CD4-positive, alpha-beta memory T cell (primary cell): ENCODE results near the gene CNBP. TPM values are rescaled to one million over a fixed set of nuclear protein-coding genes. Genes with fewer than 3 reads are reported as not detected.

Source experiments
- CTCF ChIA-PET: fragments of 350-600 bp; sonication (Branson Sonifier 250); formaldehyde crosslinking; loops from one replicate; lab custom pipeline; 2021; ENCODE audit warnings: inconsistent platforms; ENCODE audit not compliant: partially characterized antibody; lab: Charles Lee
- POLR2A ChIA-PET: fragments of 350-600 bp; sonication (Branson Sonifier 250); formaldehyde crosslinking; loops from one replicate; lab custom pipeline; 2021; ENCODE audit not compliant: partially characterized antibody; lab: Charles Lee
- DNase-seq, 5 donors: peaks; one replicate each; pipeline versions ENCODE4 v3.0.0 to v3.0.0-alpha.2; 2020 to 2022; ENCODE audit warnings: mixed read lengths in 1 of 5
- H3K27ac ChIP-seq: one replicate; pipeline ENCODE4 v1.7.0; 2013; ENCODE audit warnings: low read depth, low read length
- H3K27me3 ChIP-seq: 2 replicates; pipeline ENCODE4 v1.7.0; 2013; ENCODE audit warnings: mild to moderate bottlenecking, low read length, moderate library complexity; ENCODE audit not compliant: insufficient read depth
- H3K36me3 ChIP-seq: 2 replicates; pipeline ENCODE4 v1.7.0; 2013; ENCODE audit warnings: mild to moderate bottlenecking, low read length, moderate library complexity; ENCODE audit not compliant: insufficient read depth
- H3K4me1 ChIP-seq: 2 replicates; pipeline ENCODE4 v1.7.0; 2013; ENCODE audit warnings: mild to moderate bottlenecking, low read length, moderate library complexity; ENCODE audit not compliant: insufficient read depth
- H3K4me3 ChIP-seq, 2 donors: one replicate each; pipeline ENCODE4 v1.7.0; 2013; ENCODE audit warnings: low read length in 2 of 2, mild to moderate bottlenecking in 1 of 2
- H3K9me3 ChIP-seq, 2 donors: one replicate each; pipeline ENCODE4 v1.7.0; 2013; ENCODE audit warnings: low read length in 2 of 2, control low read depth in 1 of 2; ENCODE audit not compliant: control insufficient read depth in 1 of 2
- H3K27ac Mint-ChIP-seq, 7 donors: one replicate each; pipeline ENCODE4 v1.8.0; 2020 to 2021; ENCODE audit warnings: mixed read lengths in 7 of 7, mild to moderate bottlenecking in 6 of 7, inconsistent platforms in 3 of 7, moderate library complexity in 3 of 7
- H3K27me3 Mint-ChIP-seq, 2 donors: one replicate each; pipeline ENCODE4 v1.8.0; 2020 to 2021; ENCODE audit warnings: mixed read lengths in 2 of 2
- H3K36me3 Mint-ChIP-seq, 2 donors: one replicate each; pipeline ENCODE4 v1.8.0; 2020 to 2021; ENCODE audit warnings: mixed read lengths in 2 of 2, inconsistent platforms in 1 of 2, mild to moderate bottlenecking in 1 of 2
- H3K4me1 Mint-ChIP-seq, 4 donors: one replicate each; pipeline ENCODE4 v1.8.0; 2020 to 2021; ENCODE audit warnings: mixed read lengths in 4 of 4, mild to moderate bottlenecking in 1 of 4
- H3K4me3 Mint-ChIP-seq, 8 donors: one replicate each; pipeline ENCODE4 v1.8.0; 2020 to 2021; ENCODE audit warnings: mixed read lengths in 8 of 8, mild to moderate bottlenecking in 7 of 8, moderate library complexity in 6 of 8, inconsistent platforms in 3 of 8
- H3K9me3 Mint-ChIP-seq, 8 donors: one replicate each; pipeline ENCODE4 v1.8.0; 2020 to 2021; ENCODE audit warnings: mixed read lengths in 8 of 8, mild to moderate bottlenecking in 5 of 8, inconsistent platforms in 3 of 8, moderate library complexity in 1 of 8
- intact Hi-C: fragments of 100-400 bp; cut with micrococcal nuclease; formaldehyde crosslinking; loops from one replicate; pipeline ENCODE4 v1.15.1; 2023
- polyA plus RNA-seq, 2 donors: library from polyadenylated mRNA; unstranded; fragments of 300-500 nt; fragmentation: Illumina TruSeq; gene quantifications; one replicate each; pipeline ENCODE4 v1.2.3, GENCODE V29; 2021
- total RNA-seq, 2 experiments: library from RNA; stranded (reverse); gene quantifications; one replicate each; pipeline ENCODE4 v1.2.3, GENCODE V29; 2021

The CNBP gene
- total and polyA plus RNA-seq, 4 experiments from 2014 or later, result 369 to 1,608 (median 669) TPM

DNA sequence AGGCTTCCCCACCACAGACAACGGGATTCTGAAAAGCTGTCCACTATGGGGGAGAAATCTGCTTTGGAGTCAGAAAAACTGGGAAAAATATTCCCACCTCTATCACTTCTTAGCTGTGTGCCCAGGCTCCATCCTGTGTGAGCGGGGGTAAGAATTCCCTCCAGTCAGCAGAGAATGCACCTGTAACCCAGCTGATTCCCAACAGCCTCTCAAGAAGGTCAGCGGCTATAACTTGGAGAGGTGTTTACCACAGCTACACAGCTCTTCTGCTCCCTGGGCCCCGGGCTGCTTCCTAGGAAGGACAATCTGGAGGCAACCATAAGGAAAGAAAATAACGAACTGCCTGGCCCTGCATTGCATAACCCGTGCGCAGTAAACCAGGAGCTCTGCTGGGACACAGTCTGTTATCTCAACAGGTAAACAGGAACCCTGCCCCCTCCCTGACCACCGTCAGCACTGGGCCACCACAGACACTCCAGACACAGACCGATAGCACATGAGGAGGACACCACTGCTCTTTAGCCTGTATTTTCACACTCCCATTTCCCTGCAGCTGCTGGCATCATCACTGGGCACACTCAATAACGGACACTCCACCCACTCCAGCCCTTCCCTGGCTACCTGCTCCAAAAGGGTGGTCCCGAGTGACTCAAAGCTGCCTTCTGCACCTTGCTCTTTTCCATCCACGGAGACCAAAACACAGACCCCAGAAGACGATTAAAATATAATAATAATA, 64.2 kb downstream of the CNBP start:
- H3K4me1 ChIP-seq, result peaks cover 62% of the 10 kb centered on the region
- ChIA-PET POLR2A (interaction anchor here (0.6 to 8.7 kb wide), 26 partner anchors 8 to 486 kb away, joined by 3 to 133 read pairs (median 6); partner anchors contain the start of genes ACAD9, CNBP, COPG1 and HMCES), CTCF (interaction anchor here (1.0 to 11.7 kb wide), 18 partner anchors 13 to 197 kb away, joined by 3 to 132 read pairs (median 6); a partner anchor contains a TSS)
- H3K9me3 ChIP-seq, result no peaks in the 10 kb centered on the region
- no peaks in the 10 kb centered on the region for H3K27me3 Mint-ChIP-seq
- peak in 4 of 5 donors; percentile 9 to 50 (median 10) for DNase-seq
- intact Hi-C loops, result loop anchor here (1.0 to 5.0 kb wide), 6 partner anchors 42 to 321 kb away; partner anchors contain the start of genes ACAD9, COPG1, IFT122 and ISY1
- peak overlapping the region; percentile 73 to 79 for H3K4me3 ChIP-seq
- no peaks in the 10 kb centered on the region for H3K27me3 ChIP-seq
- peaks cover 0 to 2% (median 0%) of the 10 kb centered on the region in 8 donors for H3K9me3 Mint-ChIP-seq
- peaks cover 27 to 47% of the 10 kb centered on the region in 2 donors for H3K36me3 Mint-ChIP-seq
- H3K36me3 ChIP-seq, result peaks cover 9% of the 10 kb centered on the region
- H3K27ac Mint-ChIP-seq, result peak overlapping the region; percentile 94 to 99 (median 98)
- H3K27ac ChIP-seq, result peak overlapping the region; percentile 62
- peak overlapping the region; percentile 92 to 99 (median 94) for H3K4me3 Mint-ChIP-seq
- H3K4me1 Mint-ChIP-seq, result peaks cover 36 to 76% (median 56%) of the 10 kb centered on the region in 4 donors

DNA sequence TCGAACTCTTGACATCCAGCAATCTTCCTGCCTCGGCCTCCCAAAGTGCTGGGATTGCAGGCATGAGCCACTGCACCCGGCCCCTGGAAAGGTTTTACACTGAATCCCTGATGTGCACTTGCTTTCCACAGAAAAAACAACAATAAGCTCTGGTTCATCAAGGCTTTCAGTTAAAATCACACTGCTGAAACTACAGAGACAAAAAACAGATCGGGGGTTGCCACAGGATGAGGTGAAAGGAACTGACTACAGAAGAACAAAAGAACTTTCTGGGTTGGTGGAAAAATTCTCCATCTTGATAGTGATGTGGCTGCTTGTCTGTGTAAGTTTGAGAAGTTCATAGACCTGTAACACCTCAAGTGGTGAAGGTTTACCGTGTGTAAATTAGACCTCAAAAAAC, 65.0 kb downstream of the CNBP start:
- H3K9me3 ChIP-seq, result no peaks in the 10 kb centered on the region
- H3K27ac ChIP-seq, result peak overlapping the region; percentile 62
- H3K9me3 Mint-ChIP-seq, result peaks cover 0 to 2% (median 0%) of the 10 kb centered on the region in 8 donors
- peaks cover 9% of the 10 kb centered on the region for H3K36me3 ChIP-seq
- H3K27me3 ChIP-seq, result no peaks in the 10 kb centered on the region
- peaks cover 40 to 83% (median 63%) of the 10 kb centered on the region in 4 donors for H3K4me1 Mint-ChIP-seq
- peaks cover 31 to 50% of the 10 kb centered on the region in 2 donors for H3K36me3 Mint-ChIP-seq
- peak; percentile 84 to 91 (median 87) for DNase-seq
- peak overlapping the region; percentile 73 to 79 for H3K4me3 ChIP-seq
- peak overlapping the region; percentile 92 to 99 (median 94) for H3K4me3 Mint-ChIP-seq
- ChIA-PET CTCF (interaction anchor here (0.8 to 11.7 kb wide), 15 partner anchors 17 to 148 kb away, joined by 3 to 132 read pairs (median 5); no protein-coding TSS in a partner anchor), POLR2A (interaction anchor here (0.6 to 8.7 kb wide), 20 partner anchors 8 to 196 kb away, joined by 3 to 133 read pairs (median 11); partner anchors contain the start of genes CNBP, COPG1 and HMCES)
- H3K4me1 ChIP-seq, result peaks cover 70% of the 10 kb centered on the region
- no peaks in the 10 kb centered on the region for H3K27me3 Mint-ChIP-seq
- intact Hi-C loops, result loop anchor here (1.0 kb wide), 1 partner anchor 65 kb away; no protein-coding TSS in a partner anchor
- H3K27ac Mint-ChIP-seq, result peak overlapping the region; percentile 94 to 99 (median 98)

Other genes starting within 250 kb of the CNBP start
- under 1 TPM in 1 of 2 experiments, not detected in 1; 0.38 TPM for gene CFAP92, start 189.8 kb downstream of the CNBP start, total RNA-seq
- gene CFAP92, start 189.8 kb downstream of the CNBP start, polyA plus RNA-seq, result under 1 TPM in 1 of 2 donors, not detected in 1; 0.47 TPM
- not detected for gene EFCC1, start 182.6 kb downstream of the CNBP start, total RNA-seq
- gene EFCC1, start 182.6 kb downstream of the CNBP start, polyA plus RNA-seq, result not detected
- gene GP9, start 123.1 kb downstream of the CNBP start, total RNA-seq, result not detected
- not detected for gene GP9, start 123.1 kb downstream of the CNBP start, polyA plus RNA-seq
- gene RAB43, start 62.1 kb downstream of the CNBP start, total RNA-seq, result 10 to 100 TPM; 64.5 to 68.4 TPM
- 10 to 100 TPM; 11.3 to 16.2 TPM for gene RAB43, start 62.1 kb downstream of the CNBP start, polyA plus RNA-seq
- gene ISY1, start 22.8 kb downstream of the CNBP start, total RNA-seq, result 10 to 100 TPM; 29.5 to 34.3 TPM
- 100 to 1,000 TPM in 1 of 2 donors, 10 to 100 TPM in 1; 98.7 to 104 TPM for gene ISY1, start 22.8 kb downstream of the CNBP start, polyA plus RNA-seq
- gene COPG1, start 65.7 kb upstream of the CNBP start, total RNA-seq, result 100 to 1,000 TPM; 147 TPM
- gene COPG1, start 65.7 kb upstream of the CNBP start, polyA plus RNA-seq, result 100 to 1,000 TPM in 1 of 2 donors, 10 to 100 TPM in 1; 67.4 to 111 TPM
- gene HMCES, start 95.0 kb upstream of the CNBP start, total RNA-seq, result 10 to 100 TPM; 50.1 to 52.5 TPM
- gene HMCES, start 95.0 kb upstream of the CNBP start, polyA plus RNA-seq, result 100 to 1,000 TPM in 1 of 2 donors, 10 to 100 TPM in 1; 100.0 to 100 TPM
- gene EFCAB12, start 244.7 kb upstream of the CNBP start, total RNA-seq, result 1 to 10 TPM; 1.5 to 1.6 TPM
- gene EFCAB12, start 244.7 kb upstream of the CNBP start, polyA plus RNA-seq, result under 1 TPM in 1 of 2 donors, not detected in 1; 0.09 TPM